ENCODE data around the gene SLC6A13.
"Not testable (repeated sequence)": the region's sequence is repeated elsewhere in the genome, so short reads cannot be mapped to it uniquely, and the experiment has no call there.

SLC6A13 gene

DNA sequence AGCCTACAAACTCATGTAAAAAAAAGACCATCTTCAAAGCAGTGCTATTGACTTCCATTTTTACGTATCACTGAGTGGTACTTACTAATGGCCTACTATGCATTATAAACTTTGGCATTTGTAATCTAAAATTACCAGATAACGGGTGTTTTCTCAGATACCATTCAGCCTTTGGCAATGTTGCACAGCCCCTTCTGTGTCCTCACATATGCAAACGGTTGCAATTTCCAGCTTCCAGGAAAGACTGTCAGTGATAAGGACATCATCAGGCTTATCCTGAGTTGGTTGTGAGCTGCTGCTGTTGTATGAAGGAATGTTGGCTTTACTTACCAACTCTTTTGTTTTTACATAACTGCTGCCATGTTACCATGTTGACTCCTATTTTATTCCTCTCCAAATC lies 1.6 kb upstream of the SLC6A13 start:
- DNase-seq (ENCODE audit: low read depth in 2 of 2) = no peak

DNA sequence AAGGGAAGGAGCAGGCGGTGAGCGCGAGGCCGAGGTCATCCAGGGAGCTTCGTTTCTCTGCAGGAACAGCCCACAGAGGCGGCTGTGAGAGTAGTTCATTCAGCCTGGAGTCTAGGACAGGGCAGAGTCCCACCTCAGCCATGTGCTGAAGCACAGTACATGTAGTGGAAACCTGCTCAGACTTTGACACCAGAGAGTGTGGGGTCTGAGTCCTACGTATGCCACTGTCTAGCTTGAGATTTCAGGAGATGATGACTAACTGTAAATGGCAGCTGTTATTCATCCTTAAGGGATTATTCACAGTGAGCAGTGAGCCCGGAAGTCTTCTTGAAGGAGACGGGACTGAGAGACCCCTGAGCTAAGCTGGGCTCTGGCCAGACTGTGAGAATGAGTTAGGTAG lies 938 bp upstream of the SLC6A13 start:
- DNase-seq (ENCODE audit: low read depth in 2 of 2) = no peak

DNA sequence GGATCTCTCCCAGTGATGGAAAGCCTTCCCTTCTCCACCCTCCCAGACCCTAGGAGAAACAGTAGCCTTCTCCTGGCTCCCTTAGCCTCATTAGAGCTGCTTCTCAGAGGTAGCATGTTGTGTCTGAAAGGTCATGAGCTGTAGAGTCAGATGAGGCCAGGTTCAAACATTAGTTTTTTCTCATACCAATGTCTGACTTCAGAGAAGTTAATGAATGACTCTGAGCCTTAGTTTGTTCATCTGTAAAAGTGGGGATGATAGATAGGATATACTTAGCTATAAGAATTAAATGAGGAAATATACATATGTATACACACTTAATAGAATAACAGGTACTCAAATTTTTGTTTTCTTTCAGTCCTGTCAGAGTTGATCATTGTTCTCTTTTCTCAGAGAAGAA lies 523 bp downstream of the SLC6A13 start:
- DNase-seq (ENCODE audit: low read depth in 2 of 2) = no peak

DNA sequence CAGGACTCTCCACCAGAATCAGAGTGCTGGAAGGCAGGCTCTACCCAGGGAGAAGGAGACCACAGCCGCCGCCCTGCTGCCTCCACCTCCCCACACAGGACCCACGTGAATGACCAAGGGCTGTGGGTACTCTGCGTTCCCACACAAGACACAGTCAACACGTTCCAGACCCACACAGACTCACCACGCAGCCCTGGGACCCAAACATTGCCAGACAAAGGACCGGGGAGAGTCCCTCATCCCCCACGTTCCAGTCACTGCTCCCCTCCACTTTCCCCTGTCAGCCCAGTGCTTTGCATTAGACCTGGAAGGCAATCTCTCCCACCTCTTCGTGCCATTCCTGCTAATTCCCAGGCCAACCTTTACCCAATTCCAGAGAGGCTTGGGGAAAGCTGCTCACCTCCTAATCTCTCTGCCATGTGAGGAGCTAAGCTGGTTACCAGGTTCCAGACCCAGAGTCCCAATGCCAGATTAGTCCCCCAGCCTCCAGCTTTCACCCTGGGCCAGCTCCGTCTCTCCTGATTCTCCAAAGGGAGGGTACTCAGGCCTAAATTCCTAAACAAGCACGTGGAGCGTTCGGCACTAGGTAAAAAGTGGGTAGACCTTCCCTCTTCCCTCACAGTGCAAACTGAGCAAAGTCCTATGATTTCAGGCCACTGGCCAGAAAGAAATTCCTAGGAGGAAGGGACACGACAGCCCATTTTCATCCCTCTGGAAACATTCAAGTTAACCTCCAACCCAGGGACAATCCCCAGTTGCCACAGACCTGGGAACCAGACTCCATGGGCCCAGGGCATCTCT lies 4.9 kb downstream of the SLC6A13 start:
- DNase-seq (ENCODE audit: low read depth in 2 of 2) = no peak

DNA sequence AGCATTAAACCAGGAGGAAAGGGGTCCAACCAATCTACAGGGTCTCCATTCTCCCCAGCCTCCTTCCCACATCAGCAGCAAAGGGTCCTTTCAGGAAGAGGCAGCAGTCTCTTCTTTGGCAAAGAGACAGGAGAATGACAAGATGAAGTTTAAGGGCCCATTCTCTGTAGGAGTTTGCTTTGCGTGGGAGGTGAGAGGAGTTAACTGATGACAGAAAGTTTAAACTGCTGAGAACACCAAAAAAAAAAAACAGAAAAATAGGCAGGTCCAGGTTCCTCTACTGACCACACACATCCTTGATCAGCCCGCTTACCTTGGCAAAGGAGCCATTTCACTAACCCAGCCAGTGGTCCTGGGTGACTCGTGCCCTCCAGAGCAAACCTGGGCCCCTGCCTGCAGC lies 5.7 kb downstream of the SLC6A13 start:
- DNase-seq (ENCODE audit: low read depth in 2 of 2) = no peak

DNA sequence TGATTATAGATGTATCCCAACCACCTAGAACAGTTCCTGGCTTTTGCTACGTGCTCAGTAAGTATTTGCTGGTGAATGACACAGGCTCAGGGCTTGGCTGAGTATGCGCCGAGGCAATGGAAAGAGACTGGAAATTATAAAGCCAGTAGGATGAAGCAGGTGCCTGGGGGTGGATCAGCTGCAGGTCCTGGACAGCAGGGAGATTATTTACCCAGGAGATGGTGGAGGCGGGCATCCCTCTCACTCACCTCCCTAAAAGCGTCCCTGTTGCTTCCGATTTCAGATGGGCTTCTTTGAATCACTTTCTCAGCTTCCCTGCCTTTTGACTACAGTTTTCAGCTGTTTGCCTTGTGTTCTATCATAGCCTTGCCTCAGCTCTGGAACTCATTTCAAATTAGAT lies 6.4 kb downstream of the SLC6A13 start:
- no peak for DNase-seq (ENCODE audit: low read depth in 2 of 2)

DNA sequence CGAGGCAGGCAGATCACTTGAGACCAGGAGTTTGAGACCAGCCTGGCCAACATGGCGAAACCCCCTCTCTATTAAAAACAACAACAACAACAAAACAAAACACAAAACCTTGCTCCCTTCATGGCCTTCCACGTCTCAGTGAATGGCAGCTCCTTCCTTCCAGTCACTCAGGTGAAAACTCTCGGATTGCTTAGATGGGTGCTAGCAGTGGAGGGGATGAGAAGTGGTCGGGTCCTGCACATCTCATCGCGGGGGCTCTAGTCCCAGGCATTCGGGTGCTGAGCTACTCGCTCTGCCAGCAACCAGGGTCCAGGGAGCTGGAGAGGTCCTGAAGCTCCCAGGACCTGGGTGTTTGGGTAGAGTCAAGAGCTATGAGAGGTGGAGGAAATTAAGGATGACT lies 7.7 kb downstream of the SLC6A13 start:
- DNase-seq (ENCODE audit: low read depth in 2 of 2) = no peak

DNA sequence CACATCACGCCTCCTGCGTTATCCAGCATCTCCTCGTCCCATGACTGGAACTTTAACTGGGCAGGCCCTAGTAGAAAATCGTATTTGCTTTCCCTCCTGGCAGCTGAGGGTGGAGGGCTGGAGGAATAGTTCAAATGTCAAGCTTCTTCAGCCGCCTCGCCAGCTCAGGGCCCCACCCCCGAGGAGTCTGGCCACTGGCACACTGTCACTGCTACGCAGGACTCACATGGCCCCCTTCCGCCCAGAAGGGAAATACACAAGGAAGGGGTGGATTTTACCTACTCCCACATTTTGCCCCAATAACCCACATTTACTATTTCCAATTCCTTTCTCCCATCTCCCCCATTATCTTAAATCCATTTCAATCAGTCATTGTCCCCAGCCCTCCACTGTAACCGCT lies 8.6 kb downstream of the SLC6A13 start:
- no peak for DNase-seq (ENCODE audit: low read depth in 2 of 2)

DNA sequence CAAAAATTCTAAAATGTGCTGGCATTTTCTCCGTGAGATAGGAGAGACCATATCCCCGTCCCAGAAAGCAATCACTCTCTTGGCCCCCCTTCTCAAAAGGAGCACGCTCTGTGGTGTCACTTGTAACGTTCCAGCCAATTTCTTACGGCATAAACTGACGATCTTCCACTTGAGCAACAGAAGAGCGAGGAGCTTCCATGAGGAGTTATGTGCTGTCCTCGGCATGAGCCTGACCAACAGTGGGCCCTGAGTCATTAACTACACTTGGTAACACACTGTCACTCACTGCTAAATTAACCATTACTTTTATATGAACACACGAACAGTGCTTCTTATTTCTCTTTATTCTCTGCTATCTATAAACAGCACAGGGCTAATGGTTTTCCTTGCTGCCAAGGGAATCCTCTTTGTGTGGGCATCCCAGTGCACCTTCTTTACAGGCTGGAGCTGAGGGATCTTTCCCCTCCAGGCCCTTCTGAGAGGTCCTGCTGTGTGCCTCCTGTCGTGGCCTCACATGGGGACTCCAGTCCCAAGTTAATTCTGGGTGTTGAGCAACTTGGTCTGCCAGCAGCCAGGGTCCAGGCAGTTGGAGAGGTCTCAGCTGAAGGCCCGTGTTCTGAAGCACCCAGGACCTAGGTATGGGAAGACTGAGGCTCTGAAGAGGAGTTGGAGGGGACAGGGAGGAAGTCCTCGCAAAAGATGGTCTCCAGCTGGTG lies 9.4 kb downstream of the SLC6A13 start:
- no peak for DNase-seq (ENCODE audit: low read depth in 2 of 2)

DNA sequence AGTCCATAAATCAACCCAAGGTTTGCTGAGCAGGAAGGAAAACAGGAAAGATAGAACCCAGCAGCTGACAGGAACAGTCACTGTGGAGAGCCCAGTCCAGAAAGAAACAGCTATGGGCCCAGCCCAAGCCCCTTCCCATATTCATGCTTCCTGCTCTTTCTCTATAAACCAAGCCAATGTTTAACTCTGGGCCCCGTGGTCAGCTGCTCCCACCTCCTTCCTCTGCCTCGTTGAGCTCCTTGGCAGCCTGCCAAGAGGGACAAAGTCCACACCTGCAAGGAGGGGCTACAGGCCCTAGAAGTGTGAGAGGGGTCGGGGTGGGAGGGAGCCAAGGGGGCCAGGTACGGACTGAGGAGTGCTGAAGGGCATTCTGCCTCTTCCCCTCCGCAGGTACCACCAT lies 10.0 kb downstream of the SLC6A13 start:
- DNase-seq (ENCODE audit: low read depth in 2 of 2) = no peak

DNA sequence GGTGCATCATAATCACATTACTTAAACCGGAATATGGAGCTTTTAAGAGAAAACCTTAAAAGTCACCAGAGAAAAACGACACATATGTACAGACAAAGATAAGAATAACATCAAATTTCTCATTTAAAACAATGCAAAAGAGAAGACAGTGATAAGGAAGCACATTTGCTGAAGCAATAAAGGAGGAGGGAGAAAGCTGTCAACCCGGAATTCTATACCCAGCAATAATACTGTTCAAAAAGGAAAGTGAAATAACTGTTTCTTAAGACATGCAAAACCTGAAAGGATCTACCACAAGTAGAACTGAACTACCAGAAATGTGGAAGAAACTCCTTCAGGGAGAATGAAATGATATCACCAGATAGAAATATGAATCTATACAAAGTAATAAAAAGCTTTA lies 15.4 kb downstream of the SLC6A13 start:
- DNase-seq (ENCODE audit: low read depth in 2 of 2) = no peak

DNA sequence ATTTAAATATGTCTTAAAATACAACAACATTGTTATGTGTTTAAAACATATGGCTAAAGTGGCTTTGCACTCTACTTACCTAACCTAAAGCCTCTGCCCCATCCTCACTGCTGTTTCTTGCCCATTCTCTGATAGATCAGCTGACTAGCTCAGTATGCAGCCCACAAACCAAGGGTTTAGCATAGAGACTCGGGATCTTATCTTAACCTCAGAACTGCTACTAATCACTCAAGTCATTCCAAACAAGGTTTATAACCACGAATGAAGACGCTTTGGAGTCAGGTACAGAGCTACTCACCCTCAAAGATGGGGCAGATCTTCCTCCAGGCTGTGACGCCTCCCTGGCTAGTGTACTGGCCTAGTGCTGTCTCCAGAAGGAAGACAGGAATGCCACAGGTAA lies 19.3 kb downstream of the SLC6A13 start:
- DNase-seq (ENCODE audit: low read depth in 2 of 2) = no peak

DNA sequence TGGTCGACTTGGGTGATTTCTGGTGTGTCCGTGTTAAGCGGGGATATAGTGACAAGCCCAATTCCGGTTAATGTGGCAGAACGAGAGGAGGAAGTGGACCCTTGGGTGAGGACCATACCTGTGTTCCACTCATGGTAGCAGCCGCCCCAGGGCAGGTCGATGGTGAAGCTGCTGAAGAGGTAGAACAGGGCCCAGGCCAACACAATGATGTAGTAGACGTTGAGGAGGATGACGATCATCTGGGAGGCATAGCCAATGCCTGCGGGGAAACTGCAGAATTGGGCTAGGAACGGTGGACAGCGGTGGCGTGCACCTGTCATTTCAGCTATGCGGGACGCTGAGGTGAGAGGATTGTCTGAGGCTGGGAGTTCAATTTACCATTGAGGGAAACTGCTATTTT lies 20.1 kb downstream of the SLC6A13 start:
- DNase-seq (ENCODE audit: low read depth in 2 of 2) = no peak

DNA sequence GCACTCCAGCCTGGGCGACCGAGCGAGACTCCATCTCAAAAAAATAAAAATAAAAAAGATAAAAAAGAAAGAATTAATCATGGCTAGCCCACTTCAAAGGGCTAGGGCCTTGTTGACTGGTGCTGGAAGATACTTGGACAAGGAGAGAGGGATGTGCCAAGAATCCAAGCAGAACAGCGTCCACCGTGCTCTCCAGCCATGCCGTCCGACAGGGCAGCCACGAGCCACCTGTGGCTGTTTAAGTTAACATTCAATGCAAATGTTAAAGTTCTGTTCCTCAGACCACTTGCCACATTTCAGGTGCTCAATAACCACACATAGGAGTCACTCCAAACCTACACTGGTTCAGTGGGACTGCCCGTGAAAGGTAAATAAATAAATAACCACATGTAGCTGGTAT lies 21.4 kb downstream of the SLC6A13 start:
- no peak for DNase-seq (ENCODE audit: low read depth in 2 of 2)

DNA sequence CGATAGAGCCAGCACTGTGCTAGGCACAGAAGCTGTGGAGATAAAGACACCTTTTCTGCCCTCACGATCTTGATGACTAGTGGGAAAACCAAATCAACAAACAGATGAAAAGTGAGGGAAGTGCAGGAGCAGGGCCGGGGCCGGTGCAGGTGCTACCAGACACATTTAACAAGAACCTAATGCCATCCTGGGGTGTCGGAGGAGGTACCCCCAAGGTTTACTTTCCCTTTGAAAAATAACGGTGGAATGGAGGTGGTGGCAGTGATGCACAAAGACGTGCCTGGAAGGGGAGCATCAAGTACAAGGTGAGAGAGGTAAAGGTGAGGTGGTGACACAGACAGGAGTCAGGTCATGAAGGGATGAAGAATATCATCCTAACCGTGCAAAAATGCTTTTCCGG lies 22.1 kb downstream of the SLC6A13 start:
- DNase-seq (ENCODE audit: low read depth in 2 of 2) = no peak

DNA sequence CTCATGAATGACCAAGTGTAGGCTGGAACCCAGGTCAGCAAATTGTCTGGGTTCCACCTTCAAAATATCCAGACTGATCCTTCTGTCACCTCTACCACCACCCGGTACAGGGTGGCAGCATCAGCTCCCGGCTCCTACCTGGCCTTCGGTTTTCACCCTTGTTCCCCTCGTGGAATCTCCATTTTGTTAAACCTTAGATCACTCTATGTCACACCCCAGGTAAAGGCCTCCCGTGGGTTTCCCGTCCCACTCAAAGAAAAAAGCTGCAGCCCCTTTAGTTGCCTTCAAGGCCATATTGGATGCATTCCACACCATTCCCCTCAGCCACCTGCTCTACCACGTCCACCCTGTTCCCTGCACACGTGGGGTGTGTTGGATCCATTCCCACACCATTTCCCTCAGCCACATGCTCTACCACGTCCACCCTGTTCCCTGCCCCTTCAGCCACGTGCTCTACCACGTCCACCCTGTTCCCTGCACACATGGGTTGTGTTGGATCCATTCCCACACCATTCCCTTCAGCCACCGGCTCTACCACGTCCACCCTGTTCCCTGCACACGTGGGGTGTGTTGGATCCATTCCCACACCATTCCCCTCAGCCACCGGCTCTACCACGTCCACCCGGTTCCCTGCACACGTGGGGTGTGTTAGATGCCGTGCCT lies 23.8 kb downstream of the SLC6A13 start:
- no peak for DNase-seq (ENCODE audit: low read depth in 2 of 2)

DNA sequence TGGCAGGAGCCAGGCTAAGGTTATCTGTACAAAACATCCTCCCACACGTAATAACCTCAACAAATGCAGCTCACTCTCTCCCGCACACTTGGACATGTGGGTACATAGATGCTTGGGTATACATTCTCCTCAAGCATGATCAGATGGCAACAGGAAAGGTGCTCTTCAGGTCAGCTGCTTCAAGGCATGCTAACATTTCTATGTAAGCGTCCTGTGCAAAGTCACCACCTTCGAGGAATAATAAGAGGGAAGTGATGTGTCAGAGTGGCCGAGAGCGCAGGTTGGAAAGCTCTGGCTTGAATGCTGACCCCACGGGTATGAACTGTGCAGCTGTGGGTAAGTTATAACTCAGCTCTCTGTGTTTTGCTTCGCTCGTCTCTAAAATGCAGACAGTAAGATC lies 24.5 kb downstream of the SLC6A13 start:
- DNase-seq (ENCODE audit: low read depth in 2 of 2) = no peak

DNA sequence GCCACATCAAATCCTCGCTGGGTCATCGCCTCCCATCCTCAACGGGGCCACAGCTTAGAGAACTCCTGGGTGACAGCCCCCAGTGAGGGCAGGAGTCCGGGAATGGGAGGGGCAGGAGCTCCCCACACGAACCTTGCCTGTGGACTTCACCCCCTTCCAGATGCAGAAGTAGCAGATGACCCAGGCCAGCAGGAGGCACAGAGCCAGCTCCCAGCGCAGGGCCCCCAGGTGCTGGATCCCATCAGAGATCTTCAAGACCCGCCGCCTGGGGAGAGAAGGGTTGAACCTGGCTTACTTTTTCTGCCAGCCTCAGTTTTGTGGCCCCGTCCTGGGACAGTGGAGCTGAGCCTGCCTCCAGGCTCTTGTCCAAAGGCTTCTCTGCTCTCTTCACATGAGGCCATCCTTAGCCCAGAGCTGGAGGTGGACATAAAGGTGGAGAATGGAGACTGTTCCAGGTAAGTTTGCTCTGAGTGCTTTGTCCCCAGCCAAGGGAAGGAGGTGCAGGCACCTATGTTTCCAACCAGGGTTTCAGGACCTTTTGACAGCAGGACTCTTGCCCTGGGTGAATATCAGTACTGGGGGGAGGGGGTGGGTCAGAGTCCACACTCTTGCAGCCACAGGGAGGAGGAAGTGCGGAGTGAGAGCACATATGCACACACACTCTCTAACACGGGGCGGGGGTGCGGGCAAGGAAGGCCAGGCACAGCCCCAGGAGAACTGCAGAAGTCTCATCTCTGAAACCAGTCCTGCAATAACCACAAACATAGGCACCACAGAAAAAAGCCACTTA lies 25.4 kb downstream of the SLC6A13 start:
- no peak for DNase-seq (ENCODE audit: low read depth in 2 of 2)

DNA sequence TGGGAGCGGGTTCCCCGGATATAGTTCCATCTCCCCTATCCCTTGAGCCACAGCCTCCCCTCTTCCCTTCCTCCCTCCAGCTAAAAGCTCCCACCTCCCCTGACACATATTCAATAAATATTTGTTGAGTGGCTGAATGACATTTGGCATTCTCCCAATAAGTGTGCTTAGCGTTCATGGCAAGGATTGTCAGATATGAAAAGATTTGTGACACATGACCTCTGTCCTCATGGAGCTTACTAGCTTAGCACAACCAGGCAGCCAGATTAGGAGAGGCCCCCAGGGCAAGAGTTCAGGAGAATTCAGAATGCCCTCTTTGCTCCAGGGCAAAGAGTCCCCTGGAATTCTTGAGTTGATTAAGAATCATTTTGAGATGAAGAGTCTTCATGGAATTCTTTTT lies 26.2 kb downstream of the SLC6A13 start:
- no peak for DNase-seq (ENCODE audit: low read depth in 2 of 2)

DNA sequence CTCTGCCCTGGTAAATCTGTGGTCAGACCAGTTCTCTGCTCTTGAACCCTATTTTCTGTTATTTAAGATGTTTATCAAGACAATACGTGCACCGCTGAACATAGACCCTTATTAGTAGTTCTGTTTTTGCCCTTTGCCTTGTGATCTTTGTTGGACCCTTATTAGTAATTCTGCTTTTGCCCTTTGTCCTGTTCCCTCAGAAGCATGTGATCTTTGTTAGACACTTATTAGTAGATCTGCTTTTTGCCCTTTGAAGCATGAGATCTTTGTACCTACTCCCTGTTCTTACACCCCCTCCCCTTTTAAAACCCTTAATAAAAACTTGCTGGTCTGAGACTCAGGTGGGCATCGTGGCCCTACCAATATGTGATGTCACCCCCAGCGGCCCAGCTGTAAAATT lies 26.7 kb downstream of the SLC6A13 start:
- DNase-seq (ENCODE audit: low read depth in 2 of 2) = not testable (repeated sequence)

DNA sequence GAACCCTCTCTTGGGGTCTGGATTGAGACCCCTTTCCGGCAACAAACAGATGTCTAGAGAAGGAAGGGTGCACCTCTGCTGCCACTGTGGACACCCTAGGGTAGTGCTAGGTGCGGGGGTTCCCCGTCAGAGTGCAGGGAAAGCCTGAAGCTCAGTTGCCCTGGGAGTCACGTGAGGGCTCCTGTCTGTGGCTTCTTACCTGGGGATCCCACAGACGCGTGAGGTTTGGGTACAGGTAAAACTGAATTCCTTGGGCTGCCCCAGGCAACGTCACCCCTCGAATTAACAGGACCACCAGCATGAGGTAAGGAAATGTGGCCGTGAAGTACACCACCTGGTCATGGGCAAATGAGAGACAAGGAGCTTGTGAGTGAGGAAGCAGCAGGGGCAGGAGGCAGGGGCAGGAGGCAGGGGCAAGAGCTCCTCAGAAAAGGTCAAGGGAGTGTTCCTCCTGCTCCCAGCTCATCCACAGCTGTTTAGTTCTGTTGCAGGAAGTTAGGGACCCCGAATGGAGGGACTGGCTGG lies 27.7 kb downstream of the SLC6A13 start:
- no peak for DNase-seq (ENCODE audit: low read depth in 2 of 2)

DNA sequence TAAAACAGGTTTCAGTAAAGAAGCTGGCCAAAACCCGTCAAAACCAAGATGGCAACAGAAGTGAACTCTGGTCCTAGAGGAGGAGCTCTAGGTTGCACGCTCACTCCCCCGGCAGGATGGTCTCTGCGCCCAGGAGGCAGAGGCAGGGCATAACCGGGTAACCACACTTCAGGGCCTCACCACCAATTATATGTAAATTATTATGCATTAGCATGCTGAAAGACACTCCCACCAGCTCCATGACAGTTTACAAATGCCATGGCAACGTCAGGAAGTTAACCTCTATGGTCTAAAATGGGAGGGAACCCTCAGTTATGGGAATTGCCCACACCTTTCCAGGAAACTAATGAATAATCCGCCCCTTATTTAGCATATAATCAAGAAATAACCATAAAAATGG lies 28.6 kb downstream of the SLC6A13 start:
- DNase-seq (ENCODE audit: low read depth in 2 of 2) = no peak

All from stimulated activated CD8-positive, alpha-beta memory T cell treated with anti-CD3 and anti-CD28 coated beads, Interleukin-15, amount 100 ng/mL, for 48 hours (primary cell).